Renal cortical epithelial cell (primary cell): Measurements from ENCODE around the gene PGGHG. TPM values are rescaled to one million over a fixed set of nuclear protein-coding genes. Genes with fewer than 3 reads are reported as not detected.
"Not testable (repeated sequence)": the region's sequence is repeated elsewhere in the genome, so short reads cannot be mapped to it uniquely, and the experiment has no call there.

ENCODE experiments used
- DNase-seq: peaks from one replicate; pipeline ENCODE4 v3.0.0-alpha.2; 2011; ENCODE audit warnings: low read depth
- total RNA-seq: library from RNA; depleted of rRNA; stranded (reverse); fragments of >200 nt; gene quantifications from 2 replicates; pipeline ENCODE4 v1.2.3, GENCODE V29; 2014

The PGGHG gene
- total RNA-seq, 1 donor from 2014 or later, result 8.8 TPM

DNA sequence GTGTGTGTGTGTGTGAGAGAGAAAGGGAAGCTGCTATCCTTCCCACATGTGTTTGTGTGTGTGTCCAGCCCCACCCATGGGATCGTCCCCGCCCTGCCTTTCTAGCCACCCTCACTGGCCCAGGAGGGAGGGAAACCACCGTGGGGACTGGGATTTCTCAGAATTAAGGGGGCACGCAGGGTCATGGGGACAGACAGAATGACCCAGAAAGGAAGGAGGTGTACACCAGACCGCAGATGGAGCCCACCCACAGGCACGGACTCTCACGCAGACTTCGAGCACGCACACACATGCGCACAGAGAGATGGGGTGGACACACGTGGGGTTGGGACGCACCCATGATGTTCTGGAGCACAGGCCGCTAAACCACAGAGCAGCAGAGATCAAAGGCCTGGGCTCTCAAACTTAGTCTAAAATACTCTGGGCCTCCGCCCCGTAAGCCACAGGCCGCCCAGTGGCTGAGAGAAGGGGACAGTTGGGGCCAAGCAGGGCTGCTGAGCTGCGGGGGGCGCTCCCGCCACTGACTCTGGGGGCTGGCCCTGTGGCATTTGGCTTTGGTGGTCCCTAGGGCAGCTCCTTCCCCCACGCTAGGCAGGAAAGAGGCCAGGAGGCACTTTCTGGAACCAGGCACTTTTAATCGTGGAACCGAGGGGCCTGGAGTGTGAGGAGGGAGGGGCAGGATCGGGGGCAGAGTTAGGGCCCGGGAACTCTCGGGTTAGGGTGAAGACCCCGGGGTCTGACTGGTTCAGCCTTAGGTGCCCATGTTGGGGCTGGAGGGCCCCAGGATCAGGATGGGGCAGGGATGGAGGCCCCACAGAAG is 8.9 kb downstream of the PGGHG start:
- DNase-seq, result no peak

GRCh38 chr11:298406-299065 is 9.6 kb downstream of the PGGHG start:
- no peak for DNase-seq

GRCh38 chr11:299081-299891 is 10.4 kb downstream of the PGGHG start, which contains the start of gene IFITM5:
TSS of gene IFITM5 (minus strand) at chr11:299526. CDS start at chr11:299490, 36 bp downstream.
- no peak for DNase-seq

- DNase-seq, result no peak
Observed at GRCh38 chr11:299951-300735, 11.2 kb downstream of the PGGHG start.

- no peak for DNase-seq
Observed at GRCh38 chr11:303363-303762, 14.4 kb downstream of the PGGHG start.

- DNase-seq, result no peak
Observed at GRCh38 chr11:304061-304506, 15.2 kb downstream of the PGGHG start.

GRCh38 chr11:304915-305843 is 16.3 kb downstream of the PGGHG start:
- DNase-seq, result peak; percentile 64

DNA sequence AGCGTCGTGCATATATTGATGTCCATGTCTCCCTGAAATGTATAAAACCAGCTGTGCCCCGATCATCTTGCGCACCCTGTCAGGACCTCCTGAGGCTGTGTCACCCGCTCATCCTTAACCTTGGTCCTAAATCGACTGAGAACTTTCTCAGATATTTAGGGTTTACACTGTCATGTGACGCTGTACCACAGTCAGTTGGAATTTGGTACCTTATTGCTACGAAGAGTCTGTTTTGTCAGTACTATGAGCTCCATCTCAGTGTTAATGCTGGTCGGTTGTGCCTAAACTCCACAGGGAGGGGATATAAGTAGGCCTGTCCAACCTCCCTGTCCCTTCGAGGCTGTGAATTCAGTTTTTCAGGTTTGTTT is 16.9 kb downstream of the PGGHG start:
- DNase-seq, result no peak

GRCh38 chr11:306645-307371 is 17.9 kb downstream of the PGGHG start:
- no peak for DNase-seq

GRCh38 chr11:307766-308708 is 19.1 kb downstream of the PGGHG start, which contains the start of gene IFITM2:
TSS of gene IFITM2 (plus strand) at chr11:307816. CDS start at chr11:308193, 377 bp downstream.
- peak; percentile 77 for DNase-seq

- DNase-seq, result not testable (repeated sequence)
Observed at GRCh38 chr11:308740-309665, 20.1 kb downstream of the PGGHG start.

- not testable (repeated sequence) for DNase-seq
Observed at GRCh38 chr11:309979-310572, 21.1 kb downstream of the PGGHG start.

DNA sequence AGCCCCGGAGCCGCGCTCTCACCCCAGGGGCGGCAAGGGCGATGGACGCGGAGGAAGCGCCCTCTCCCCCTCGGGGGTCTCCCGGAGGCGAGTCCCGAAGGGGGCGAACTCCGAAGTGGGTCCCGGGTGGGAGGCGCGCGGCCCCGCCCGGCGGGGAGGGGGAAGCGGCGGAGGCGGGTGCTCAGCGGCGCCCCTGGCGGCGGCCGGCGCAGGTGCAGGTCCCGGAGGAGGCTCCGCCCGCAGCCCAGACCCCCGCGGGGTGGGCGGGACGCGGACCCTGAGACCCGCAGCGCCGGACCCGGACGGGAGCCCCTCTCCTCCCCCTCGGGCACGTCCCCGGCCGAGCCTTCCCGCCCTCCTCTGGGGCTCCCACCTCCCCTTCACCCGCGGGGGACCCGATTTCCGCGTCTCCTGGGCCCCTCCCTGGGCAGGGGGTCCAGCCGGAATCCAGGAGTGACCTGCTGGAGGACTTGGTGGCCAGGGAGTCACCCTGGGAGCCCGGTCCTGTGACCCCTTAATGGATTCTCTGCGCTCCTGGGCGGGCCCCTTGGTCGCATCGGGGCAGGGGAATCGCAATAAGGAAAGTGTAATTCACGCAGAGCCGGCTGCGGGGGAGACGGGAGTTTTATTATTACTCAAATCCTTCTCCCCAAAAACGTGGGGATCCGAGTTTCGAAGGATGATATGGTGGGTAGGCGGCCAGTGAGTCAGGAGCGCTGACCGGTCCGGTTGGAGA is 22.3 kb downstream of the PGGHG start:
- DNase-seq, result not testable (repeated sequence)

GRCh38 chr11:312092-312816 is 23.3 kb downstream of the PGGHG start:
- no peak for DNase-seq

GRCh38 chr11:313304-313786 is 24.4 kb downstream of the PGGHG start:
- no peak for DNase-seq
